AG10803 (cell line): ENCODE results near the gene EYA3.

Experiments
- DNase-seq: peaks from one replicate; pipeline ENCODE4 v3.0.0; 2010; ENCODE audit warnings: low read depth
- H3K4me3 ChIP-seq: 2 replicates; pipeline ENCODE4 v1.5.1; 2011; ENCODE audit warnings: mild to moderate bottlenecking, low read length, control low read depth
- CTCF ChIP-seq: conservative IDR thresholded peaks from 2 replicates; pipeline ENCODE4 v1.5.1; 2011; ENCODE audit warnings: mild to moderate bottlenecking, low read length, control low read depth, inconsistent platforms

Gene EYA3

DNA sequence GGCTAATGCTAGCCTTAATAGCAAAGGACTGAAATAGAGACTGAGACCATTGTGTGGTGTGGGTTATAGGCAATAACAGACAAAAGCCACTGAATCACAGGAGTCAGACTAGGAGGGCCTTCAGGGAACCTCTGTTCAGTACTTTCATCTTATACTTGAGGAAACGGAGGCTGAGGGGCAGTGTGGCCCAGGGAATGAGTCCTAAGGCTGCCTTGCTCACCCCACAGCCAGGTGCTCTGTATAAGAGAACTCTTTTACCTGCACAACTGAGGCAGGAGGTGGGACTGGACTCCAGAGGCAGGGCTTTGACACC is 150.9 kb downstream of the EYA3 start:
- no peak for TF ChIP-seq CTCF
- H3K4me3 ChIP-seq = no peak overlapping the region
- no peak for DNase-seq

GRCh38 chr1:27936370-27936769 is 152.0 kb downstream of the EYA3 start:
- no peak overlapping the region for H3K4me3 ChIP-seq
- no peak for DNase-seq
- no peak for TF ChIP-seq CTCF

- no peak overlapping the region for H3K4me3 ChIP-seq
- TF ChIP-seq CTCF = no peak
- DNase-seq = no peak
Measured at GRCh38 chr1:27935721-27936120, 152.7 kb downstream of the EYA3 start.

DNA sequence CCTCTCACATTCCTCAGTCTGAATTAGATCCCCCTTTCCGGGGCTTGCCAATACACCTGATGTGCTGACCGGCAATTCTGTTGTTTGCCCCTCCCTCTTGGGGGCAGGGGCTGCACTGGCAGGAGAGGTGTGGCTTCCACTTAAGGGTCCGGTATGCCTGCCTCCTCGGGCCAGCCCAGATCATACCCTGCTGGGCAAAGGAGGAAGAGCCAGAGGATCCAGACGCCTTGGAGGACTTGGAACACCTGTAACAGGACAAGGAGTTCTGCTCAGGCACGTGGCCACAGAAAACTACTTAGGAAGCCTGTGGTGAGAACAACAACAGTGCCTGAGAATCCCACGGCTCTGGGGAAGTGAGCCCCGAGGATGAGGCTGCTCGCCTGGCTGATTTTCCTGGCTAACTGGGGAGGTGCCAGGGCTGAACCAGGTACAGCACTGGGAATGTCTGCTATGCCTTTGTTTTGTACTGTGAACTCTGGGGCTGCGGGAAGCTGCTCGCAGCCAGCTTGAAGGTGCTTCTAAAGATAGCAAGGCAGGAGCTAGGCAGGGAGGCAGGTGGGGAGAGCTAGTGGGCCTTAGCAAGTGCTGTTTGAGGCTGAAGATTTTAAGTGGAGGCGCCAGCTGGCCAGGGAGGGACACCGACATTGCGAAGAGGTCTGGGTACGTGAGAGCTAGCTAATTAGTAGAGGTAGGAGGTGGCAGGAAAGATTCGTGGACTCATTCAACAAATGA is 153.4 kb downstream of the EYA3 start, which contains the start of gene SMPDL3B:
Gene SMPDL3B, plus strand, starts transcription at position 183 of the 732 bp plus-strand sequence. Its CDS starts 184 bp downstream, at position 367.
- no peak for DNase-seq
- 0 out of 2 replicates have a peak, but pooled peaks have one; percentile 15 for TF ChIP-seq CTCF
- H3K4me3 ChIP-seq = no peak within 1 kb of the TSS

GRCh38 chr1:27931759-27932158 is 156.7 kb downstream of the EYA3 start:
- no peak overlapping the region for H3K4me3 ChIP-seq
- TF ChIP-seq CTCF = no peak
- DNase-seq = no peak

DNA sequence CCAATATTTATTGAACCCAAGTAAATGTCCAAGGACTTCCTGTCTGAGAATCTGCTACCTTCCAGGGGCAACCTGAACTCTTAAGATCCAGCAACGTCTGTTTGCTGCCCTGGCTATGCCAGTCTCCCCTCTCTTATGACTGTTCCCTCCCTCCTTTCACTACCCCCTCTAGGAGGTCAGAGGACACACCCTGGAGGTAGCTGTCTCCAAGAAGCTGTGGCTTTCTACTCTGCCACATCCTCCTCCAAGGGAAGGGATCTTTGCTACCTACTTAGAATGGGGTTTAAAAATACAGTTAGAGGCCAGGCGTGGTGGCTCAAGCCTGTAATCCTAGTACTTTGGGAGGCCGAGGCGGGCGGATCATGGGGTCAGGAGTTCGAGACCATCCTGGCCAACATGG is 157.2 kb downstream of the EYA3 start:
- no peak for DNase-seq
- no peak for TF ChIP-seq CTCF
- no peak overlapping the region for H3K4me3 ChIP-seq

DNA sequence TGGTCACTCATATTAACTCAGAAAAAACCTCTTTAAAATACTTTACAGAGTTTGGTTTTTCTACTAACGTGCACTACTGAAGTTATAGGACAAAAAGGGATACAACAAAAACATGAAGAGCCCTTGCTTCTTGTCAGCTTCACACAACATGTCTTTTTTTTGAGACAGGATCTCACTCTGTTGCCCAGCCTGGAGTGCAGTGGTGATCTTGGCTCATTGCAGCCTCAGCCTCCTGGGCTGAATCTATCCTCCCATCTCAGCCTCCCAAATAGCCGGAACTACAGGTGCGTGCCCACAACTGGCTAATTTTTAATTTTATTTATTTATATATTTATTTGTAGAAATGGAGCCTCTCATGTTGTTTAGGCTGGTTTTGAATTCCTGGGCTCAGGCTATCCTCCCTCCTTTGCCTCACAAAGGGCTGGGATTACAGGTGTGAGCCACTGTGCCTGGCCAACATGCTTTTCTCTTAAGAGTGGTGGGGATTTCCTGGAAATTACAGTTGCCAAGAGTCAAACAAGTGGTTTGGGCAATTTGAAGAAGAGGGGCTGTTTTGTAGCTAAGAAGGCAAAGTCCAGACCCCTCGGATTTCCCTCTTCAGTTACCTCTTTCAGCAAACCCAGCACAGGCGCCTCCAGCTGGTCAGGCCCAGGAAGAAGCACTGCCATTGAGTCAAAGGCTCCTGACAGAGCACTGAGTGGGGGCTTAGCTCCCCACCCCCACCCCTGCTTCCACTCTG is 160.0 kb downstream of the EYA3 start:
- no peak overlapping the region for H3K4me3 ChIP-seq
- no peak for DNase-seq
- no peak for TF ChIP-seq CTCF
